ENCODE data around the gene IGSF3. TPM values are rescaled to one million over a fixed set of nuclear protein-coding genes. Genes with fewer than 3 reads are reported as not detected.

IGSF3 gene
- total and polyA plus RNA-seq, 10 of the 15 experiments (the other 5 are each of a cell fraction or from before 2014, with no cell fraction given), result 1.4 to 18.0 (median 9.6) TPM

DNA sequence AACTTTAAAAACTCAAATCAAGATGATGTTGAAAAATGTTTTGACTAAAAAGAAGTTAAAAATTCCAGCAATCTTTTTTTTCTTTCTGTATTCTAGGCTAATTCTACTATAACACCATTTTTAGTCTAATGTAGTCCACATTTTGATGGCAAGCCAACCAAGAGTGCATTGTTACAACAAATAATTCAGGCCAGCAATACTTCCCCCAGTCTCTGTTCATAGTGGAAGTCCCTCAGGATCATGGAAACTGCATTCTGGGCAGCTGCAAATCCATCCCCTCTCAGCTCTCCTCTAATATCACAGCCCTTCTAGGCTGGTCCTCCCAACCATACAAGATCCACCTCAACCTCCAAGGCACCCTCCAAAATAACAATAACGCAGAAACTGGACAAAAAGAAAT, 89.0 kb downstream of the IGSF3 start:
- CTCF ChIA-PET, result interaction anchor here (0.5 to 4.8 kb wide), 5 partner anchors 18 to 99 kb away, joined by 3 to 34 read pairs (median 4); no protein-coding TSS in a partner anchor
- intact Hi-C loops (cut with micrococcal nuclease; ENCODE audit: unreplicated experiment), result loop anchor here (10.0 kb wide), 1 partner anchor 356 kb away; no protein-coding TSS in a partner anchor
- no peak overlapping the region for H2AFZ ChIP-seq (ENCODE audit: control insufficient read depth, low read depth, low read length)

More for the DNA sequence above, 89.0 kb downstream of the IGSF3 start:
- SMC1A ChIA-PET (ENCODE audit: uncharacterized antibody, unreplicated experiment), result interaction anchor here (1.0 to 4.7 kb wide), 2 partner anchors 17 to 94 kb away, joined by 6 to 23 read pairs; no protein-coding TSS in a partner anchor
- H3K4me1 ChIP-seq (ENCODE audit: control insufficient read depth, insufficient read depth, low read length), result peaks cover 21% of the 10 kb centered on the region
- no peaks in the 10 kb centered on the region for H3K79me2 ChIP-seq (ENCODE audit: control insufficient read depth, insufficient read depth, low read length)
- H3K9ac ChIP-seq (ENCODE audit: control insufficient read depth, insufficient read depth, low read length), result no peak overlapping the region
- H3K4me2 ChIP-seq (ENCODE audit: control insufficient read depth, insufficient read depth), result no peak overlapping the region
- no peak overlapping the region for H3K4me3 ChIP-seq
- no peaks in the 10 kb centered on the region for H3K27me3 ChIP-seq (replicated peaks in 1 of 2; ENCODE audit: control insufficient read depth in 2 of 2, insufficient read depth in 2 of 2, low read length in 1 of 2)
- RAD21 ChIA-PET (ENCODE audit: unreplicated experiment), result interaction anchor here (0.7 to 2.2 kb wide), 3 partner anchors 18 to 160 kb away, joined by 3 to 8 read pairs (median 3); no protein-coding TSS in a partner anchor
- no peaks in the 10 kb centered on the region for H3K36me3 ChIP-seq (ENCODE audit: control insufficient read depth in 2 of 2, insufficient read depth in 2 of 2, low read length in 1 of 2)
- in situ Hi-C loops (cut with MboI), result loop anchor here (5.0 kb wide), 2 partner anchors 94 to 479 kb away; no protein-coding TSS in a partner anchor
- DNase-seq (ENCODE audit: low read depth, low spot score), result no peak
- no peaks in the 10 kb centered on the region for H4K20me1 ChIP-seq (ENCODE audit: control insufficient read depth, insufficient read depth)
- no peak overlapping the region for H3K27ac ChIP-seq (ENCODE audit: control insufficient read depth, insufficient read depth)
- BruUV-seq (replicated peaks), result no TSS peak
- no peak for ATAC-seq
- FAIRE-seq, result no peak
- POLR2A ChIA-PET, result no interaction called here
- H3K9me3 ChIP-seq (replicated peaks; ENCODE audit: control insufficient read depth, insufficient read depth, low read length), result no peaks in the 10 kb centered on the region
- no peak for TF ChIP-seq KLF5 (IDR thresholded peaks at IDR 0.05; ENCODE audit: partially characterized antibody)
- TF ChIP-seq IRF4 (IDR thresholded peaks at IDR 0.05; ENCODE audit: low read depth, low read length), result no peak
- no peak for TF ChIP-seq SMC3 (IDR thresholded peaks at IDR 0.05; ENCODE audit: borderline replicate concordance, low read length)
- TF ChIP-seq PML (IDR thresholded peaks at IDR 0.05; ENCODE audit: low read length), result no peak
- no peak for TF ChIP-seq POU2F2 (IDR thresholded peaks at IDR 0.05; ENCODE audit: borderline replicate concordance, low read depth, low read length)
- TF ChIP-seq SP1 (IDR thresholded peaks at IDR 0.05; ENCODE audit: low read depth, low read length), result no peak
- no peak for TF ChIP-seq NRF1 (conservative IDR thresholded peaks at IDR 0.05; ENCODE audit: low read depth, low read length)
- TF ChIP-seq NFXL1 (IDR thresholded peaks at IDR 0.05; ENCODE audit: borderline replicate concordance), result no peak
- no peak for TF ChIP-seq BCL3 (IDR thresholded peaks at IDR 0.05; ENCODE audit: borderline replicate concordance, insufficient read depth, low read depth, low read length, poor library complexity, severe bottlenecking)
- TF ChIP-seq STAT1 (conservative IDR thresholded peaks at IDR 0.05), result no peak
- 91% methylated on average over 1 of the region's 1 CpG for WGBS (ENCODE audit: insufficient coverage, insufficient replicate concordance, low lambda C conversion rate, missing lambda C conversion rate)
